Activated CD8-positive, alpha-beta T cell treated with anti-CD3 and anti-CD28 coated beads for 36 hours (primary cell): ENCODE results near the gene PPP6R2. TPM values are rescaled to one million over a fixed set of nuclear protein-coding genes. Genes with fewer than 3 reads are reported as not detected.

ENCODE experiments used
- ATAC-seq: fragments of 200-7000 bp; cut with Tn5 transposase; one replicate; pipeline ENCODE4 v1.10.0; 2021; ENCODE audit warnings: mild to moderate bottlenecking, moderate library complexity
- CTCF ChIA-PET: fragments of 350-600 bp; sonication (Branson Sonifier 250); formaldehyde crosslinking; loops from one replicate; lab custom pipeline; 2021; ENCODE audit warnings: antibody characterized with exemption; lab: Charles Lee
- POLR2A ChIA-PET: fragments of 350-600 bp; sonication (Branson Sonifier 250); formaldehyde crosslinking; loops from one replicate; lab custom pipeline; 2021; ENCODE audit warnings: antibody characterized with exemption; lab: Charles Lee
- DNase-seq: peaks from one replicate; pipeline ENCODE4 v3.0.0-alpha.2; 2020
- H3K27ac Mint-ChIP-seq: one replicate; pipeline ENCODE4 v1.8.0; 2021; ENCODE audit warnings: mild to moderate bottlenecking, mixed read lengths
- H3K27me3 Mint-ChIP-seq: one replicate; pipeline ENCODE4 v1.8.0; 2021; ENCODE audit warnings: mixed read lengths
- H3K36me3 Mint-ChIP-seq: one replicate; pipeline ENCODE4 v1.8.0; 2021; ENCODE audit warnings: low read depth, mixed read lengths
- H3K4me1 Mint-ChIP-seq: one replicate; pipeline ENCODE4 v1.8.0; 2021; ENCODE audit warnings: low read depth, mixed read lengths
- H3K4me3 Mint-ChIP-seq: one replicate; pipeline ENCODE4 v1.8.0; 2021; ENCODE audit warnings: mild to moderate bottlenecking, moderate library complexity, mixed read lengths
- H3K9me3 Mint-ChIP-seq: one replicate; pipeline ENCODE4 v1.8.0; 2021; ENCODE audit warnings: mixed read lengths
- CTCF ChIP-seq: fragments of 200-600 bp; IDR thresholded peaks from one replicate; pipeline ENCODE4 v1.8.0; 2022; ENCODE audit warnings: antibody characterized with exemption, mild to moderate bottlenecking
- intact Hi-C: fragments of 100-400 bp; cut with micrococcal nuclease; formaldehyde crosslinking; loops from one replicate; pipeline ENCODE4 v1.10.0; 2022
- total RNA-seq, 2 experiments: library from RNA; stranded (reverse); gene quantifications; one replicate each; pipeline ENCODE4 v1.2.3, GENCODE V29; 2021

The PPP6R2 gene
- total RNA-seq, 2 experiments from 2014 or later, result 44.2 to 44.3 TPM

- no peak for TF ChIP-seq CTCF
- ATAC-seq (no peak), DNase-seq (no peak)
- Mint-ChIP-seq H3K36me3 (peaks cover 12% of the 10 kb centered on the region), H3K4me1 (peaks cover 10% of the 10 kb centered on the region), H3K9me3 (no peaks in the 10 kb centered on the region), H3K4me3 (no peak overlapping the region), H3K27me3 (no peaks in the 10 kb centered on the region), H3K27ac (no peak overlapping the region)
- intact Hi-C loops, result no loop called here
- ChIA-PET POLR2A (interaction anchor here (0.7 to 1.7 kb wide), 2 partner anchors 34 to 87 kb away, joined by 3 to 8 read pairs; no protein-coding TSS in a partner anchor), CTCF (interaction anchor here (1.6 kb wide), 1 partner anchor 59 kb away, joined by 5 read pairs; no protein-coding TSS in a partner anchor)
These were observed 96.3 kb downstream of the PPP6R2 start for GRCh38 chr22:50439314-50439870.

GRCh38 chr22:50439871-50440331 lies 96.8 kb downstream of the PPP6R2 start:
- Mint-ChIP-seq H3K36me3 (peaks cover 12% of the 10 kb centered on the region), H3K9me3 (no peaks in the 10 kb centered on the region), H3K27ac (no peak overlapping the region), H3K27me3 (no peaks in the 10 kb centered on the region), H3K4me3 (no peak overlapping the region), H3K4me1 (peaks cover 15% of the 10 kb centered on the region)
- ChIA-PET POLR2A (interaction anchor here (0.7 to 1.7 kb wide), 2 partner anchors 33 to 86 kb away, joined by 3 to 8 read pairs; no protein-coding TSS in a partner anchor), CTCF (interaction anchor here (1.6 kb wide), 1 partner anchor 58 kb away, joined by 5 read pairs; no protein-coding TSS in a partner anchor)
- intact Hi-C loops, result no loop called here
- TF ChIP-seq CTCF, result no peak
- DNase-seq (no peak), ATAC-seq (no peak)

- ATAC-seq (no peak), DNase-seq (no peak)
- Mint-ChIP-seq H3K27me3 (no peaks in the 10 kb centered on the region), H3K27ac (peak overlapping the region; percentile 20), H3K36me3 (peaks cover 9% of the 10 kb centered on the region), H3K4me1 (peaks cover 23% of the 10 kb centered on the region), H3K4me3 (no peak overlapping the region), H3K9me3 (no peaks in the 10 kb centered on the region)
- no peak for TF ChIP-seq CTCF
- intact Hi-C loops, result no loop called here
- ChIA-PET POLR2A (interaction anchor here (1.7 kb wide), 1 partner anchor 33 kb away, joined by 8 read pairs; no protein-coding TSS in a partner anchor), CTCF (no interaction called here)
These were observed 97.6 kb downstream of the PPP6R2 start for GRCh38 chr22:50440544-50441249.

- ATAC-seq (no peak), DNase-seq (no peak)
- ChIA-PET POLR2A (interaction anchor here (0.6 kb wide), 1 partner anchor 220 kb away, joined by 3 read pairs; no protein-coding TSS in a partner anchor), CTCF (interaction anchor here (1.1 kb wide), 1 partner anchor 84 kb away, joined by 3 read pairs; no protein-coding TSS in a partner anchor)
- H3K27me3 Mint-ChIP-seq, result no peaks in the 10 kb centered on the region
- no peak for TF ChIP-seq CTCF
- peak overlapping the region; percentile 46 for H3K27ac Mint-ChIP-seq
- intact Hi-C loops, result no loop called here
- H3K4me3 Mint-ChIP-seq, result no peak overlapping the region
- peaks cover 26% of the 10 kb centered on the region for H3K4me1 Mint-ChIP-seq
- H3K36me3 Mint-ChIP-seq, result peaks cover 12% of the 10 kb centered on the region
- no peaks in the 10 kb centered on the region for H3K9me3 Mint-ChIP-seq
These were observed 98.4 kb downstream of the PPP6R2 start for GRCh38 chr22:50441428-50441993.
